AG08396 (cell line): ENCODE results near the gene ACTR10.

Source experiments
- DNase-seq: peaks from one replicate; pipeline ENCODE4 v3.0.0; 2012; ENCODE audit warnings: low spot score, mixed read lengths

ACTR10 gene

DNA sequence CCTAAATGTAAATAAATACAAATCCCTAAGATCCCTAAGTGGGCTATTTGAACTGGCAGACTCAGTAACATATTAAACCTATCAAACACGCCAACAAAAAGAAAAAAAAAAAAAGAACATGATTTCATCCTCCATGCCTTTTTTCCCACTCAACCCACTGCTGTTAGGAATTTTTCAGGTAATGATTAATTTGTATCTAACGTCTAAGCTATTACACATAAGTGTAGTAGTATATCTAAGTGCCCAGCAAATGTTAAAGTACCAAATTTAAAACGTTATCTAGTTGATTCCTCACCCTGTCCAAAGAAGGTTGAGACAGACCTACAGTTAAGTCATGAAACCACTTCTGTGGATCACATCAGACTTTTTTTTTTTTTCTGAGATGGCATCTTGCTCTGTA, 82.0 kb downstream of the ACTR10 start:
- DNase-seq, result no peak

DNA sequence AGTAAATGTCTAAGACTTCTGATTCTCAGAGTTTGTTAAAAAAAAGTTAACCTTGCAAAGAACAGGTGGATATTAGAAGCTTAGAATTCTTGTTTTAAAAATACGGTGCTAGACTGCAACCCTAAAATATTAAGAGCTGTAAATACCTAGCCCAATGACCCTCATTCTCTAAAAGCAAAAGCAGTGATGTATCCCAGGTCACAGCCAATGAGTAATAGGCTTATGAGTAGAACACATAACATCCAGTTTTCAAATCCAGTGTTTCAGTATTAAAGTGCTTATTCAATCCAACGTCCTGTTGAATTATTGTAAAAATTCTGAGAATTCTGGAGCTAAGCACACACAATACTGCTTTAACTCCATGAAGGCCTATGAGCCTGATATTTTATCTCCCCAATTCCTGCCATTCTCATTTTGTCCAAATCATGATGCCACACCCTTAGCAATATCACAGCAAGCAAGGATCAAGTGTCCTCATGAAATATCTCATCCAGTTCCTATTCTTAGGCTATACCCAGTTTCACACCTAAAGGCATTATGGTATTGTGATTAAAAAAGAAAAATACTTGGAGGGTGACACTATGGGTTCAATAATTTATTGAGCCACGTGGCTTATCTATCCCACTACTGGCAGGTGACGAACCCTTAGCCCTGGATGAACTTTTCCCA, 83.1 kb downstream of the ACTR10 start:
- no peak for DNase-seq

DNA sequence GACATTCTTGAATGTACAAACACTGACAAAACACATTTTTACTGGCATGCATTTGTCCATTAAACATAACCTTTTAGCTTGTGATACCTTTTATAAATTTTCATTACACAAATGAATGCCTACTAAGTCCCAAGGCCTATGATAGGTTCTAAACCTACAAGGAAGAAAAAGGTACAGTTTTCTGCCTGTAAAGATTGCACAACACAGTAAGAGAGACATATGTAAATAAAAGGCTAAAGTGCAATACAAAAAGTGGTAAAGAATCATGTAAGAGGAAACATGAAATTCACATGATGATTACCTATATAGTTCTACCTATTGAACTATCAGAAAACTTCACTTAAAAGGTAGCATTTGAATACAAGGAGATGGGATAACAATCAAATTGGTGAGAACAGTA, 83.8 kb downstream of the ACTR10 start:
- no peak for DNase-seq

DNA sequence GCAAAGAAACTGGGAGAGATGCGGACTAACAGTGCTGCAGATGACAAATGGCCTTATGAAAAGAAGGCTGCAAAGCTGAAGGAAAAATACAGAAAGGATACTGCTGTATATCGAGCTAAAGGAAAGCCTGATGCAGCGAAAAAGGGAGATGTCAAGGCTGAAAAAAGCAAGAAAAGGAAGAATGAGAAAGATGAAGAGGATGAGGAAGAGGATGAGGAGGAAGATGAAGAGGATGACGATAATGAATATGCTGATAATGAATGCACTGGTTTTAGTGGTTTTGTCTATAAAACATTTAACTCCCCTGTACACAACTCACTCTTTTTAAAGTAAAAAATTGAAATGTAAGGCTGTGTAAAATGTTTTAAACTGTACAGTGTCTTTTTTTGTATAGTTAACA, 85.2 kb downstream of the ACTR10 start:
- DNase-seq, result no peak
